Stromal cell of bone marrow (primary cell): Measurements from ENCODE around the gene SORCS1.

ENCODE experiments used
- DNase-seq: peaks from one replicate; pipeline ENCODE4 v3.0.0-alpha.2; 2012; ENCODE audit warnings: low read depth

The SORCS1 gene

DNA sequence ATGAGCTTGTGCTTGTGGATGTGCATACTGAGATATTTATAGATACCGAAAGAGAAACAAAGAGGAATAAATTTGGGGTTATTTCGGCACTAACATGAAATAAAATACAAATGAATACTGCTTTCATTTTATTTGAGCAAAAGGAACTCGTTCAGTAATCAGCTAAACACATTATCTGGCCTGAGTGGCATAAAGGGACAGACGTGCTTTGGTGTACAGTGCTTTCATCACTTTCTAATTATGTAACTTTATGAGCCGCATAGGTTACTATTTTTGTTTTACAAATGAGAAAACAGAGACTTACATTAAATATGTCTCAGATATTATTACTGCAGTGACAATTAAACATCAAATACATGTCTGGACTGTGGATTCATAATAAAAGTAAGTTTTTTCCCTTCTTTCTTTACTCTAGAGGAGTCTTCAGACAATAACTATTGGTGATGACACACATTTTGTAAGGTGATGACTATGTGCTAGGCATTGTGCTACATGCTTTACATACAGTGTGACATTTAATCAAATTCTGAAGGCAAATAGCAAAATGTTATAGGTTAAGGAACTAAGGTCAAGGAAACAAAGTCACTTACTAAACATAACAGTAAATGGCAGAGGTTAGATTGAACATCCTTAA is 503.3 kb downstream of the SORCS1 start:
- no peak for DNase-seq

DNA sequence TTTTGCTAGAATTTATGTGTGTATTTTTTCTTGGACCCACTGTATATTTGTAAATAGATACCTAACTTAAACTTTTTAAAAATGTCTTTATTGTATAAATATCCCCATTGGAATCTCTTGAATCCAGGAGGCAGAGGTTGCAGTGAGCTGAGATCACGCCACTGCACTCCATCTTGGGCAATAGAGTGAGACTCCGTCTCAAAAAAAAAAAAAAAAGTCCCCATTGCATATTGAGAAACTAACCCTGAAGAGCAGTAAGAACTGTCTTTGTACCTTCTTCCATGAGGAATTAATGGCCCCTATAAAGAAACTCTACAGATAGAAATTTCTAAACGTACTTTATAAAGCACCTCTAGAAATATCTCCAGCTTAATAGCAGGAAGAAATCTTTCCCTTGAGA is 504.0 kb downstream of the SORCS1 start:
- no peak for DNase-seq

DNA sequence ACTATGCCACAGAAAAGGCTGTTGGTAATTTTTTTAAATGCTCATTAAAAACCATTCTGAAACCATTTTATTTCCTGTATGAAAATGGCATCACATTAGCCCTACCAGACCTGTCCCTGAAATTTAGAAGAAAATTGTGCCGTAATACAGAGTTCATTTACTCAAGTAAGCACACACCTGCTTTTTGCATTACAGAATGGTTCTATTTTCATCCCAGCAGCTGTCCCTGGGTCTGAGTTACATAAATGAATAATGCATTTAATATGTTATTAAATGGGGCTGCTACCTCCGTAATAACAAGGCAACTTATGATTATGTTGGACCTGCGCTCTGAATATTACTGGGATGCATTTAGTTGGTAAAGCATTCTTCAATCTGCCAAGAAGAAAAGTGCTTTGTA is 508.9 kb downstream of the SORCS1 start:
- DNase-seq, result no peak

DNA sequence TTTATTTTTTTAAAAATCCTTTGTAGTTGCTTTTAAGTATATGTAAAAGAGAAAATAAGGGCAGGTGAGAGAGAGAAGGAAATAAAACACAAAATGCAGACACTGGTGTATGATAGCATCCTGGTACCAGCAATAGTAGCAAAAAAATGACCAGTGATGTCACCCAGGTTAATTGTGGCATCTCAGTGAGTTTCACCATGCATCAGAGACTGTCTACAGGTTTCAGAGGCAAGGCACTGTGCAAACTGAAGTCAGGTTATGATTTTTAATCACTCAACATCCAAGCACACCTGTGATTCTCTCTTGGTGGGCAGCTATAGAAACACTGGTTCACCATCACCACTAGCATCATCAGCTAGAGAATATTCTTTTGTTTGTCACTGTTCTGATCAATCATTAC is 509.3 kb downstream of the SORCS1 start:
- DNase-seq, result no peak

DNA sequence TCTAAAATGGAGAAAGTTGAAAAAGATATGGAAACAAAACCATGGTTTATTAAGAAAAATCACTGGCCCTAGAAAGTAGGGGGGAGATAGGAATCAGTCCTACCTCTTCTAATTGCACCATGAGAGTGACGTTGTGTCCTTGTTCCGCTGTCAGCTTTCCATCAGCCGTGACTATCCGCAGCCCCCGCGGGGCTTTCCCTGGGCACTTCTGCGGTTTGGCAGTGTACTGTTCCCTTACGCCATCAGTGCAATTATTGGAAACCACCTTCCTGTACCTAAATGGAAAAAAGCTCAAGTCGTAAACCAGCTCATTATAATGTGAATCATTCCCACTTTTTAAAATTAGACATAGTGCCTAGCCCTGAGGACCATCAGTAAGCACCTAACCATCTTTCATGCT is 512.2 kb downstream of the SORCS1 start:
- DNase-seq, result no peak

DNA sequence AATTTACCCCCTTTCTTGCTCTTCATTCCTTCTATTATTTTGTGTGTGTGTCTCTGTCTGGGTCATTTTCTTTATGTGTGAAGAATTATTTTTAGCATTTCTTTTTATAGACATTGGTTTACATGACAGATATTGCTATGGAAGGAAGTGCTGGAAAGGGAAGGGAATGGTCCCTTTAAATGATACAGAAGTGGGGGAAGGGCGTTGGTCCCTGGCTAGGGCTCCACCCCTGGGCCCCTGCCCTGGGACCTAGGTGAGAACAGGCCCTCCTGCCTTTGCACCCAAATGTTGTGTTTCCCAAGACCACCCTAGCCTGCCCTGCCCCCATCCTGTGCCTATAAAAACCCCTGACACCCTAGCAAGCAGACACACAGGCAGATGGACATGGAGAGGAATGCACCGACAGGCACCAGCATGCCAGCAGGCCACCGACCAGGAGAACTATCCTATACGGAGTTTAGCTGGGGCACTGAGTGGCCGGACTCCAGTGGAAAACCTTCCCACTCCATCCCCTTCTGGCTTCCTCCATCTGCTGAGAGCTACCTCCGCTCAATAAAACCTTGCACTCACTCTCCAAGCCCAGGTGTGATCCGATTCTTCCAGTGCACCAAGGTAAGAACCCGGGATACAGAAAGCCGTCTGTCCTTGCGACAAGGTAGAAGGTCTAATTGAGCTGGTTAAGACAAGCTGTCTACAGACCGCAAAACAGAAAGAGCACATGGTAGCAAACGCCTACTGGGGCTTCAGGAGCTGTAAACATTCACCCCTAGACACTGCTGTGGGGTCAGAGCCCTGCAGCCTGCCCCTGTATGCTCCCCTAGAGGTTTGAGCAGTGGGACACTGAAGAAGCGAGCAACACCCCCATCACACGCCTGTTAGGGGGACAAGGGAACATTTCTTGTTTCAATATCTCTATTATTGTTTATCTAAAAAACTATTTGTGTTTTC is 515.7 kb downstream of the SORCS1 start:
- no peak for DNase-seq

DNA sequence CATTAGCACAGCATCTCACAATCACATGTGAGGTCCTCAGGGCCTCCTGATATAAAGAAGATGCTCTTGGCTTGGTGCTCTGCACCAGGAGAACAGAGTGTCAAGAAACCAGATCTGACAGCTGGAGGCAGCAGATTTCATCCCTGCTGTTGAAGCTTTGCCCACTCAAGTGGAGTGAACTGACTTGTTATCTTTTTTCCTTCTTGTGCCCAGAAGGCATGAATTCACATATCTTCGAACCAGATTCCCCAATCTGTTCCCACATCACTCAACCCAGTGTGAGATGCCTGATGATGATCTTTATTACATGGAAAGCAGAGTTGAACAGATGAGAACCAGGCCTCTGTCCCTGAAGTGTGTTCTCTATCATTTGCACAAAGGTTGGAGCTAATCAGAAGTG is 521.0 kb downstream of the SORCS1 start:
- no peak for DNase-seq

DNA sequence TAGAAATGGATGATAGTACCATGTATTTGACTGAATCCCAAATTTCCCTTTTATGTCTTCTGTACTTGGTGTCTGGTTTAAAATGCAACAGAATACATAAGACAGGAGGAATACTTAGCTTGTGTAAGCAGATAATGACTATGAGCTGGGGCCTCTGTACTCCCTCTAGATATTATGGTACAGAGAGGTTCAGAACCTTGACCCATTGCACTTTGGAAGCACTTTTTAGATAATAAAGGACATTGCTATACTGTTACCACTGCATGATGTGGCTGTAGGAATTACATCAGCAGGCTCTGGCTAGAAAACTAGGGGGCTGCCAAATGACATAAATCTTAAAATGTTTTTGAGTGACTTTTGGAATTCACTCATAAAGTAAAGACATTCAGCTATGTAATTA is 526.6 kb downstream of the SORCS1 start:
- DNase-seq, result no peak

DNA sequence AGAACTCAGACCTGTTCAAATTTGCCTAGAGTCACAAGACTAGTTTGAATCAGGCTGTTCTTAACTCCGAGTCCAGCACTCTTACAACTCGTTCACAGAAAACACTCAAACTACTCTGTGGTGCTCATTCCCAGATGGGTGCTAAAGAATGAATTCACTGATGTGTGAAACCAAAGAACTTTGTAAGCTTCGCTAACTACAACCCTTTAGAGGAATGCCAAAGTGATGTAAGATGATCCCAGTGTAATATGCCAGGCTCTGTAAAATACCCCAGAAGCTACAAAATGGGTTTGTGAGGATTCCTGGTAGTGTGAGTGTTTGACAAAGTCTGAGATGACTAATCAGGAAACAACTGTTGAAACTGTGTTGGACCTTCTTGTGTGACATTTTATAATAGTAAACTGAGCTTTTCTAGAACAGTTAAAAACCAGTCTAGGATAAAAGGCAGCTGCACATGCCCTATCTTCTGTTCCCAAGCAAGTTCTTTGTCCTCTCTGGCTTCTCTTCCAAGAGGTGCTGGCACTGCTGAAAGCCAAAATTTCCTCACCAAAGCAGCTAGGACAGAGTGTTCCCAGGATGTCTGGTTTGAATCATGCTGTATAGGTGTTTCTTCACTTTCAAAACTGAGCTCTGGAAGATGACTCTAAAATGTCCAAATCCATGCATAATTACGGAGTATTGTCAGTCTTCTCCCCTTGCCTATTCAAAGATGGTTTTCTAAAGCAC is 527.6 kb downstream of the SORCS1 start:
- no peak for DNase-seq

DNA sequence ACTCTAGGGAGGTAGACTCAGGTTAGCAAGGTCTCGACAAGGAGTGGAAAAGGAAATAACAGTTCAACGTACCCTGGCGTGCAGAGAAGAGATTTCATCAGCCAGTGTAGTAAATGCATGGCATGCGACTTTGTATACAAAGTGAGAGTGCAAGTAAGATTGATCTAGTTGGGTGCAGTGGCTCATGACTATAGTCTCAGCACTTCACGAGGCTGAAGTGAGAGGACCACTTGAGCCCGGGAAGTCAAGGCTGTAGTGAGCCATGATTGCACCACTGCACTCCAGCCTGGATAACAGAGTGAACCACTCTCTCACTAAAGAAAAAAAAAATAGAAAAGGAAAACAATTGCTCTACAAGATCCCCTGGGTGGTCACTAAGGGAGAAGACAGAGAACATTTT is 528.6 kb downstream of the SORCS1 start:
- no peak for DNase-seq

DNA sequence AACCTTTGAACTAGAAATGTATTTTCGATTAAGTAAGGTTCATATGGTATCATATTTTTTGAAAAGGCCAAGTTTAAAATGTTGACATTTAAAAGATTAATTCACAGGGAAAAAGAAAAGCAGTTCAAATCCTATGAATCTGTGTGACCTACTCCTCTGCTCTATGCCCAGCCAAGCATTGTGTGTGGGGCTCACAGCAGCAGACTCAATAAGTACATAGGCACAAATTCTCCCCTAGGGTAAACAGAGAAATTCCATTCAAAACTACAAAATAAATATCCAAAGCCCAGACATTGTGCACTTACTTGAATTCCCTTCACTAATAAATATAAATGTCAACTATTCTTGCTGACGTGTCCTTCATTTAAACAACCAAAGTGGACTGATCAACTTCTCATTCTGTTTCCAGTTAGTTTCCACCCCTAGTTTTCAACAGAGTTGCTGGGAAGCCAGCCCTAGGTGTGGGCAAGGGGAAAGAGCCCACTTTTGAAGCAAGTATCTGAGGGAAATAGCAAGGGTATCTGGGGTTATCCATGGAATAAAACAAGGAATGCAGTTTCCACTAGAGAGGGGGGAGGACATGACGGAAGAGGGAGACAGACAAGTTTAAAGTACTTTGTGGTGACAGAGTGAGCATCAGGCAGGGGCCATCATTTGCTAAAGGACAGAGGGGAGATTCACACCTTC is 533.3 kb downstream of the SORCS1 start:
- DNase-seq, result no peak

DNA sequence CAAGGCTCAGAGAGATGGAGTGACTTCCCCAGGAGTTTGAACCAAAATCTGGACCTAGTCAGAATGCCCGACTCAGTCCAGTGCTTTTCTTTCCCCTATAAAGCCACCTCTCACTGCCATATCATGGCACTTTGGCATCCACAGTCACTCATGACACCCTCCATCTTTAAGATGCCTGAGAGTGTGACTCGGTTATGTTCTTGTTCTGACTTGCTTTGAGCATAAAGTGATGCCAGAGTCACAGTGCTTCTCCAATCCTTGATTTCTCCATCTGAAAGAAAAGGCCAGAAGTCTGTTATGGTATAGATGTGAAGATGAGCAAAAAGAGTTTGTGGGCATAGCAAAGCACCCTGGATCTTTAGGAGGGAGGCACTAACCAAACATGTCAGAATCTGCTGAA is 538.1 kb downstream of the SORCS1 start:
- DNase-seq, result no peak

DNA sequence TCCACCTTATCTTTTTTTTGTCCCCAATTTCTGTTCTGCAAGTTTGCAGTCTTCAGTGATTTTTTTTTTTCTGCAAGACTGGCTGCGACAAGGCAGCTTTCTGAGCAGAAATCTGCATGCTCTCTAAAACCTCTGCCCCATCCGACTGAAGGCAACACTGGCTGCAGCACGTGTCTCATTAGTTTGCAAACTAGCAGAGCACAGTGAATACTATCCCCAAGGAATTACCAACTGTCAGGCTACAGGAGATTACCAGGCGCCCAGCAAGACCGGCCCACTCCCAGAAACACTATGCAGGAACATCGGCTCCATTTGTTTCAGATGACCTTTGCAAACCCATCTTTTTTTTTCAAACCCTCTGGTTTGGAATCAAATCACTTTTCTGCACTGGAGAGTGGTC is 538.8 kb downstream of the SORCS1 start:
- DNase-seq, result no peak

DNA sequence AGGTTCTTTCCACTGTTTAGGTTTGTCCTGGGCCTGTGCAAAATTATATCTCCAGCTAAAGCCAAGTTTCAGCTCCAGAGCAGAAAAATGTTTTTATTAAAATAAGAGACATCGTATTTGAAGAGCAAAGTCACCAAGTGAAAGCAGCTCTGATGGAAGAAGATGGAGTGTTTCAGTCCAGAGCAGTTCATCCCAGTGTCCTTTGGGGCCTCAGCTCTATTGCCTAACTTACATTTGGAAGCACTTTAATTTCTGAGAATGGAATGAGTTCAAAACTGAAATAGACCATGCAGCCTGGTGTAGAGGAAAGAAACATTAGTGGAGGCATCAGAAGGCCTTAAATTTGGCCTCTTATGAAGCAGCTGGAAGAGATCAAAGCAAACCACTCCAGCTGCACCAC is 545.2 kb downstream of the SORCS1 start:
- no peak for DNase-seq

DNA sequence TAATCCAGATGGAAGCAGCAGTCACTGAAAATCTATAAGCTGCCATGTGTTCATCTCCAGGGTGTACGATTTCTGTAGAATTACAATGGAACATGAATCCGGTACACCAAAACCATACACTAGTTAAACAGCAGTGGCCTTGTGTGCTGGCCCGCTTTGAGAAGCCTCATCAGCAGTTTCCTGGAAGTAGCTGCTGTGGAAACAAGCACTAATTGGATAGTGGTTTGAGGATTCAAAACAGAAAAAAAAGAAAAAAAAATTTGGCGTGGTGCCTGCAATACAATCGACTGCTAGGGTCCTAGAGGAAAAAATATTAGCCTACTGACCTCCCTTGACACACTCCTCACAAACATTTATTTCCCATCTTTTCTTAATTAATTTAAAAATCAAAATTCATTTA is 545.9 kb downstream of the SORCS1 start:
- no peak for DNase-seq

DNA sequence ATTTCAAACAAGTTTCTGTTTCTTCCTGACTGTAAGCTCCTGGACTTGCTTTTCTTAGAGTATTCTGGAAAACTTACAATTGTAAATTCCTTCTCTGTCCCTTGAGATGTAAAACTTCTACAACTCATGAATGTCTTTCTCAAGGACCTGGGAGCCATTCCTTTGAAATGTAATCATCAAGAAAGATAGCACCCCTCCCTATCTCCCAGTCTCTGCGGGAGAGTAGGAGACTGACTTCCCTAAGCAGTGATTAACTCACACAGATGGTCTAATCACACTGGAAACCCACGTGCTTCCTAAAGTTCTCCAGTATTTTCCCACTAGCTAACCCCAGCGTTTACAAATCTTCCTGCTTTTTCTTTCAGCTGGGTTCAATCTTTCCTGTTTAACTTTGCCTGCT is 549.4 kb downstream of the SORCS1 start:
- DNase-seq, result no peak

DNA sequence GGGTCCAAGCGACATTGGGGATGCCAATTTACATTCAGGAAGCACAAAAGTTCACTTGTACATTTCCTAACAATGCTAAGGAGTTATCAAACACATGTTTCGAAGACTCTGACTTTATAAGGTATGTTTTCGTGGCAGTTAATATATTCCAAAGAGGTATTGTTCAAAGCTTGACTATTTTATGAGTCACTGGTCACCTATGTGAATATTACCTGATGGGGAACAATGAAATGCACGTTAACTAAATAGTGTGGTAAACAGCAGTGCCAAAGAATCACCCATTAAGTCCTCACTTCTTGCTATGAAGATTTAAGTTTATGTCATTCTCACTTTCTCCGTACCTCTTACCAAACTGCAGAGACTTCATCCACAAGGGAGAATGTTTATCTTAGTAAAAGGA is 550.2 kb downstream of the SORCS1 start:
- no peak for DNase-seq

DNA sequence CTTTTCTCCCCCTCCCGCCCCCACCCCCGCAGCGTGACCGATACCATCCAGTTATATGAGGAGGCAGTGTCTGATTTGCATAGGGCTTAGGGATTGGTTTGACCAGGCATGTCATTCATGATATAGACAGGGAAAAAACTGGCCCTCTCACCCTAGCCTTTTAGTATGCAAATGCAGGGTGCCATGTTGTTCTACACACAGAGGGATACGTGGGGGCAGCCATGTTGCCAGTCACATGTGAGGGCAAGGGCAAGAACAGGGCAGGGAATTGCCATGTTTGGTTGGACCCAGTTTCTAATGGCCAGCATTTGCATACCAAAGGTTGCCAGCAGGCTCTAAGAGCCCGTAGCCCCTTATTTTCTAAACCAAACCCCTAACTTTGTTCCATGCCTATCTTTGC is 552.1 kb downstream of the SORCS1 start:
- no peak for DNase-seq

DNA sequence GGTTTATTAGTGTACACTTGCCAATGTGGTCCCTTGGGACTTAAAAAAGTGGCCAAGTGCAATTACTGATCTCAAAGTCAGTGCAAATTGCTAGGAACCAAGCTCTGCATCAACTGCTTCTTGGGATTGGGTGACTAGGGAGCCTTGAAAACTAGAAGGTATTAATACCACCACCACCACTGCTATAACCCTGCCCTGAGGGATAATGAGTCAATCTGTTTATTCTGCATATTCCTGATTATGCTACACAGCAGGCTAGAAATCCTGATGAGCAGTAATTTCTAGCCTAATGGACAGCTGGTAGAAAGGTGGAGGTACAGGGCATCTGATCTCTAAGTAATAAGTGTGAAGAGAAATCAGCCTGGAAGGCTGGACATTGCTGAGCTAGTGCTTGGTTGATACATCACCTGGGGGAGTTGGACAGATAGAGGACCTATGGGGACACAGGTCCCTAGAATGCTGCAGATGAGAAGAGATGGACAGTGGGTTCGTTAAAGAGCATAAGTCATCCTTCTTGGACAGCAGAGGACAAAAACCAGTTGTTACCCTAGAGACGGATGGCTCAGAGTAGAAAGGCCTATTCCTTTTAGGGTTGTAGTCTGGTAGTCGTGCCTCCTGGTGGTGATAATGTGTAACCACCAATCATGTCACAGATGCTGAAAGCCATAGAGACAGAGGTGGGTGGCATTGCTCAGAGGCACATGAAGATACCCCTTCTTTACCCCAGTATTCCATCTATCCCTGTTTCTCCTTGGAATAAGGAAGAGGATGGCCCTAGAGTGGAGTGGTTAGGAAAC is 554.8 kb downstream of the SORCS1 start:
- no peak for DNase-seq

DNA sequence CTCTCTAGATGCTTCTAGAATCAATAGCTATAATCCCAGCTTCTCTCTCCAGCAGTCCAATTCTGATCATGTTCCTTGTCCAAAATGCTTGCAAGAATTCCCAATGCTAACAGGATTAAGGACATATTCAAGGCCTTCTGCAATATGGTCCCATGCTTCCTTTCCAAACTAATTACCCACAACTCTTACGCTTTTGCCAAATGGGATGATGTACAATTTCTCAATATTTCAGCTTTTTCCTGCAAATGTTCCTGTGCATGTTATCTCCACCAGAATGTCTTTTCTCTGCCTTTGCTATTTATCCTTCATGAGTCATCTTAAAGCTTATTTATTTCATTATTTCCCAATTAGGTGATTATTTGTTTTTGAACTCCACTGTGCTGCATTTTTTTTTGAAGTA is 556.4 kb downstream of the SORCS1 start:
- DNase-seq, result no peak

DNA sequence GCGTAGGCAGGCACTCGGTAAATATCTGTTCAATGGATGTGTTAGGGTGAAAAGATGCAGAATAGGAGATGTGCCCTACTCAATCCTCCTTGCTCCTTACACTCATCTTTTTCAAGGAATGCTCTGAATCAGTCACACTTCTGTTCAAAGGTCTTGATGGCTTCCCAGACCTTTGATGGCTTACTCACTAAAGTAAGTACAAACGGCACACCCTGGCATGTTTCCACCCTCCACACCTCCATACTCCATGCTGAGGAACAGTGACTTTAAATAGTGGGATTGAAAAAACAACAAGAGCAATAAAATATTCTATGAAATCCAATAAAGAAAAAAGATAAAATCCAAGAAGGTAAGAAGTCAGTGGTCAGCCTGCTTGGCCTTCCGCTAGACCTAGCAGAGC is 569.2 kb downstream of the SORCS1 start:
- no peak for DNase-seq

DNA sequence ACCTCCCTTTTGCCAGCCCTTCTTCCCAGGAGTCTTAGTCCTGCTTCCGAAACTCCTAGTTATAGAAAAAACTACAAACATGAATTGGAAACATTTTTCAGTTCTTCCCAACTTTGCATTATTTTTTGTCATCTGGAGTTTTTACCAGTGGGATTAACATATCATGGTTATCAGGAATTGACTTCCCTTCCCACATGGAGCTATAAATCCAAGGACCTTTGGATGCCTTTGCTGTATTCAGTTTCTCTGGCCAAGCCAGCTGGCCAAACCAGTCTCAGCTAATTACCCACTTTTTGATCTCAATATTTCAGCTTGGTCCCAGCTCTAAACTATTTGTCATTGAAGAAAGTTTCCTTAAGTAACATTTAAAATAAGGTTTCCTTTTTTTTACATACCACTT is 570.6 kb downstream of the SORCS1 start:
- no peak for DNase-seq
